ENCODE measurements around the gene RXRA.
A peak's percentile ranks its signal among the peaks of the same experiment; 100 is the strongest.

Gene RXRA

GRCh38 chr9:134289241-134289875, 36.9 kb upstream of the RXRA start:
- DNase-seq (ENCODE audit: extremely low read depth, low read depth) = no peak

DNA sequence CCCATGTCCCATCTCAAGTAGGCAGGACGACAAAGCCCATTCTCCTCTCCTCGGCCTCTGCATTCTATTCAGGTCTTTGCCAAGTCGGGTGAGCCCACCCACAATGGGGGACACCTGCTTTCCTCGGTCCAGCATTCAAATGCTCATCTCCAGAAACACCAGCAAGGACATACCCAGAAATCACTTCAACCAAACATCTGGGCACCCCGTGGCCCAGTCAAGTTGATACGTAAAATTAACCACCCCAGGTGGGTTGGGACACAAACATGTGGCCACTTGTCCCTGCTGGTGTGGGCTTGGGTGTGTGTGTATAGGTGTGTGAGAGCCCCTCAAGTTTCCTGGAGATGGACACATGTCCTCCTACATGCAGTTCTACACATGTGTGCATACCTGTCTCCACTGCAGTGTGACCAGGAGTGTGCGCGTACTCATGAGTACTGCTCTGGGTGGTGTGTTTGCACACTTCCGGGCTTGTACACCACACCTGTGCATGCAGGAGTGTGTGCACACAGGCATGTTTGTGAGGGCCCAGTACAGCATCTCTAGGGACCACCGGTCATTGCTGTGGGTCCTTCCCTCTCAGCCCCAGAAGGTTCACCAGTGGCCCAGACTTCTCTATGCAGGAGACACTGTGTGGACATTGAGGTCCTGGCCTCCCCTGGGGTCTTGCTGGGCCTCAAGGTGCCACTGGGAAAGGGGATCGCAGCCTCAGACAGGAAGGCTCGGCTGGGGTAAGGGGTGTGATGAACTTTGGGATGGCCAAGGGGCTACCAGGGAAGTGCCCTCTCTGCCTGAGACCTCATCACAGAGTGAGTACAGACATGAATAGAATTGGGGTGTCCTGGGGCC, 35.4 kb upstream of the RXRA start:
- no peak for DNase-seq (ENCODE audit: extremely low read depth, low read depth)
- TF ChIP-seq CTCF (IDR thresholded peaks at IDR 0.05; ENCODE audit: low read depth, low read length) = no peak

More at GRCh38 chr9:134289241-134289875, 36.9 kb upstream of the RXRA start:
- no peak for TF ChIP-seq CTCF (IDR thresholded peaks at IDR 0.05; ENCODE audit: low read depth, low read length)

DNA sequence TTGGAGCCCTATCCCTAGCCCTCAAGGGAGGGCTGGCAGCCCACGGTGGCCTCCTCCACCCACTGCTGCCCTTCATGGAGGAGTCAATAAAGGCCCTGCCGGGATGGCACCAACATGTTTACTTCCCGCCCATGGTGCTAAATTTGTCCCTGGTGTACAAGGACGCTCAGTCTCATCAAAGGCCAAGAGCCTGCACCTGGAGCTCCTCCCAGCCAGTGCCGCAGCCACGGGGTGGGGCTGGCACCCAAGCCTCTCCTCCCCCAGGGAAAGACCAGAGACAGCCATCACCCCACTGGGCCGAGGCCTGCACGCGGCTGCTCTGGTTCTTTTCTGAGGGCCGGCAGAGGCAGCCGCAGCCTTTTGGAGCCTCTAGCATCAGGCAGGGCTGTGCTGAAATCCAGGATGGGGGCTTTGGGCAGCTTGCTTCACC, 34.8 kb upstream of the RXRA start:
- no peak for DNase-seq (ENCODE audit: extremely low read depth, low read depth)
- TF ChIP-seq CTCF (IDR thresholded peaks at IDR 0.05; ENCODE audit: low read depth, low read length) = no peak

- no peak for TF ChIP-seq CTCF (IDR thresholded peaks at IDR 0.05; ENCODE audit: low read depth, low read length)
- DNase-seq (ENCODE audit: extremely low read depth, low read depth) = no peak
These were observed 34.0 kb upstream of the RXRA start for GRCh38 chr9:134291961-134292871.

- TF ChIP-seq CTCF (IDR thresholded peaks at IDR 0.05; ENCODE audit: low read depth, low read length) = no peak
- no peak for DNase-seq (ENCODE audit: extremely low read depth, low read depth)
These were observed 33.2 kb upstream of the RXRA start for GRCh38 chr9:134293031-134293521.

- TF ChIP-seq CTCF (IDR thresholded peaks at IDR 0.05; ENCODE audit: low read depth, low read length) = no peak
- peak; percentile 5 for DNase-seq (ENCODE audit: extremely low read depth, low read depth)
These were observed 32.6 kb upstream of the RXRA start for GRCh38 chr9:134293611-134294152.

All from AG09319 (cell line).